HepG2 (cell line): ENCODE results near the gene C3orf70. TPM values are rescaled to one million over a fixed set of nuclear protein-coding genes. Genes with fewer than 3 reads are reported as not detected.

Experiments
- ATAC-seq: fragments of 200-7000 bp; cut with Tn5 transposase; 3 replicates; pipeline ENCODE4 v1.9.1; 2020; ENCODE audit warnings: mild to moderate bottlenecking, moderate library complexity
- BruUV-seq: library from RNA; stranded (reverse); fragments of 400-500 nt; replicated peaks from 2 replicates; lab custom pipeline; 2021; lab: Mats Ljungman, UMichigan
- CTCF ChIA-PET: fragments of 300-600 bp; formaldehyde crosslinking; extraction: SDS; loops from one replicate; lab custom pipeline; 2021; ENCODE audit warnings: low total read pairs, inconsistent platforms, low intra/inter-chr PET ratio; lab: Yijun Ruan, JAX
- POLR2A ChIA-PET: fragments of 350-600 bp; sonication (Branson Sonifier 250); formaldehyde crosslinking; loops from one replicate; lab custom pipeline; 2020; ENCODE audit warnings: antibody characterized with exemption, inconsistent platforms; lab: Yijun Ruan, JAX
- DNase-seq: peaks from one replicate; pipeline ENCODE4 v3.0.0-alpha.2; 2015; ENCODE audit warnings: low spot score
- FAIRE-seq: peaks from 3 replicates; lab custom pipeline; 2011; peaks lifted over from hg19 to GRCh38; lab: Jason Lieb, UNC
- H2AFZ ChIP-seq: one replicate; pipeline ENCODE4 v1.6.1; 2011; ENCODE audit warnings: low read length, inconsistent platforms
- H3K27ac ChIP-seq: fragments of 300-600 bp; 3 replicates; pipeline ENCODE4 v1.8.0; 2011; ENCODE audit warnings: mixed run types, mild to moderate bottlenecking, mixed read lengths, low read length, inconsistent platforms; ENCODE audit not compliant: insufficient read depth; ENCODE audit errors: extremely low read length
- H3K27me3 ChIP-seq, 2 experiments: fragments of 200-600 bp in 1 of 2; 2 replicates in 1 of 2; 3 replicates in 1 of 2; pipeline versions ENCODE4 v1.6.0 to v1.8.0; 2011; ENCODE audit warnings: low read length in 2 of 2, mild to moderate bottlenecking in 2 of 2, moderate library complexity in 2 of 2, inconsistent platforms in 1 of 2; ENCODE audit not compliant: insufficient read depth in 2 of 2, control insufficient read depth in 1 of 2
- H3K36me3 ChIP-seq, 2 experiments: fragments of 200-600 bp in 1 of 2; replicated peaks in 1 of 2; 2 replicates in 1 of 2; 3 replicates in 1 of 2; pipeline versions ENCODE4 v1.5.1 to v1.8.0; 2011; ENCODE audit warnings: low read length in 2 of 2, inconsistent platforms in 1 of 2; ENCODE audit not compliant: insufficient read depth in 2 of 2, control insufficient read depth in 1 of 2
- H3K4me1 ChIP-seq: 2 replicates; pipeline ENCODE4 v1.5.1; 2012; ENCODE audit warnings: low read length, inconsistent platforms; ENCODE audit not compliant: insufficient read depth
- H3K4me2 ChIP-seq: 2 replicates; pipeline ENCODE4 v1.6.0; 2011; ENCODE audit warnings: low read depth, low read length, inconsistent platforms
- H3K4me3 ChIP-seq, 3 experiments: fragments of 200-600 bp in 1 of 3; sonication (generic), shearing (Covaris generic) in 1 of 3; replicated peaks in 1 of 3; 2 replicates each; pipeline ENCODE4 v1.5.1; 2011 to 2016; ENCODE audit warnings: low read length in 3 of 3, inconsistent platforms in 2 of 3, low read depth in 2 of 3, mild to moderate bottlenecking in 2 of 3, control low read depth in 1 of 3, mixed read lengths in 1 of 3; ENCODE audit not compliant: insufficient read depth in 1 of 3
- H3K79me2 ChIP-seq: one replicate; pipeline ENCODE4 v1.6.1; 2011; ENCODE audit warnings: low read length, inconsistent platforms; ENCODE audit not compliant: insufficient read depth
- H3K9ac ChIP-seq: 2 replicates; pipeline ENCODE4 v1.6.0; 2011; ENCODE audit warnings: mild to moderate bottlenecking, low read depth, low read length, inconsistent platforms; ENCODE audit not compliant: insufficient read depth
- H3K9me3 ChIP-seq: 2 replicates; pipeline ENCODE4 v1.5.1; 2012; ENCODE audit warnings: mild to moderate bottlenecking, low read length
- H4K20me1 ChIP-seq: 2 replicates; pipeline ENCODE4 v1.6.0; 2011; ENCODE audit warnings: inconsistent platforms, mild to moderate bottlenecking, low read length, moderate library complexity; ENCODE audit not compliant: insufficient read depth
- HNF1B ChIP-seq: sonication (generic); formaldehyde crosslinking; IDR thresholded peaks from 2 replicates; pipeline ENCODE4 v1.5.1; 2020; ENCODE audit warnings: mild to moderate bottlenecking, moderate library complexity, missing genetic modification reagents
- MBD4 ChIP-seq: IDR thresholded peaks from 2 replicates; pipeline ENCODE4 v1.6.1; 2012; ENCODE audit warnings: low read length, inconsistent platforms, borderline replicate concordance
- MIXL1 ChIP-seq: IDR thresholded peaks from 2 replicates; pipeline ENCODE4 v1.6.1; 2016
- ZNF207 ChIP-seq: fragments of 450-650 bp; IDR thresholded peaks from 2 replicates; pipeline ENCODE4 v1.6.1; 2016; ENCODE audit warnings: antibody characterized with exemption, borderline replicate concordance
- WGBS: methylation state at CpG from one replicate; pipeline ENCODE4 v1.1.6; 2017; ENCODE audit warnings: low lambda C conversion rate; 5-methylcytosine and 5-hydroxymethylcytosine counted together
- in situ Hi-C: cut with HindIII; loops from 2 replicates; pipeline ENCODE4 v1.10.0; 2017; ENCODE audit warnings: low pct_unique_long_range_greater_than_20kb; ENCODE audit not compliant: extremely low pct_ligation_motif_present
- intact Hi-C: fragments of 100-400 bp; cut with micrococcal nuclease; formaldehyde crosslinking; loops from one replicate; pipeline ENCODE4 v1.10.0; 2022; ENCODE audit not compliant: unreplicated experiment
- polyA plus RNA-seq, 8 experiments: library from polyadenylated mRNA; depleted of rRNA in 3 of 8; stranded (reverse) in 7 of 8; unstranded in 1 of 8; fragments of >200 nt; fragmentation: Illumina TruSeq in 4 of 8; extraction: Trizol in 4 of 8; gene quantifications; 2 replicates each; pipeline versions ENCODE4 v1.2.1 to v1.2.3, GENCODE V29; 2011 to 2016; ENCODE audit warnings: low read depth in 4 of 8, missing spikeins in 1 of 8, mixed read lengths in 1 of 8; ENCODE audit not compliant: insufficient read depth in 1 of 8
- total RNA-seq, 5 experiments: library from RNA; depleted of rRNA; stranded (reverse); fragments of >200 nt; fragmentation: Illumina TruSeq; extraction: Trizol; gene quantifications; 2 replicates each; pipeline ENCODE4 v1.2.3, GENCODE V29; 2016; ENCODE audit warnings: low read depth in 1 of 5
- TF ChIP-seq, protein P1 (sequence below): sonication (generic); formaldehyde crosslinking; IDR thresholded peaks from 2 replicates; pipeline ENCODE4 v1.9.0; 2022; ENCODE audit warnings: missing genetic modification reagents, mild to moderate bottlenecking, borderline replicate concordance
- TF ChIP-seq, protein P2 (sequence below): sonication (generic); formaldehyde crosslinking; IDR thresholded peaks from 2 replicates; pipeline ENCODE4 v1.8.0; 2022; ENCODE audit warnings: mild to moderate bottlenecking, missing genetic modification reagents; ENCODE audit not compliant: insufficient replicate concordance

C3orf70 gene
- total and polyA plus RNA-seq, 2 of the 13 experiments (the other 11 are each of a cell fraction or from before 2014, with no cell fraction given), result 0.79 to 2.4 TPM

- no peak for ATAC-seq
- no peaks in the 10 kb centered on the region for H3K79me2 ChIP-seq
- ChIA-PET POLR2A (no interaction called here), CTCF (no interaction called here)
- no TSS peak for BruUV-seq
- in situ Hi-C loops (no loop called here), intact Hi-C loops (no loop called here)
- FAIRE-seq, result no peak
- no peaks in the 10 kb centered on the region for H3K9me3 ChIP-seq
- peaks cover 32% of the 10 kb centered on the region for H3K4me1 ChIP-seq
- peak overlapping the region; percentile 51 to 71 (median 65) for H3K4me3 ChIP-seq
- no peak for DNase-seq
- no peak overlapping the region for H2AFZ ChIP-seq
- H3K4me2 ChIP-seq, result peak overlapping the region; percentile 72
- H3K27ac ChIP-seq, result no peak overlapping the region
- TF ChIP-seq ZNF207 (no peak), MBD4 (no peak), MIXL1 (CRISPR knock-in tag) (no peak), HNF1B (CRISPR knock-in tag) (no peak)
- TF ChIP-seq, protein P1, sequence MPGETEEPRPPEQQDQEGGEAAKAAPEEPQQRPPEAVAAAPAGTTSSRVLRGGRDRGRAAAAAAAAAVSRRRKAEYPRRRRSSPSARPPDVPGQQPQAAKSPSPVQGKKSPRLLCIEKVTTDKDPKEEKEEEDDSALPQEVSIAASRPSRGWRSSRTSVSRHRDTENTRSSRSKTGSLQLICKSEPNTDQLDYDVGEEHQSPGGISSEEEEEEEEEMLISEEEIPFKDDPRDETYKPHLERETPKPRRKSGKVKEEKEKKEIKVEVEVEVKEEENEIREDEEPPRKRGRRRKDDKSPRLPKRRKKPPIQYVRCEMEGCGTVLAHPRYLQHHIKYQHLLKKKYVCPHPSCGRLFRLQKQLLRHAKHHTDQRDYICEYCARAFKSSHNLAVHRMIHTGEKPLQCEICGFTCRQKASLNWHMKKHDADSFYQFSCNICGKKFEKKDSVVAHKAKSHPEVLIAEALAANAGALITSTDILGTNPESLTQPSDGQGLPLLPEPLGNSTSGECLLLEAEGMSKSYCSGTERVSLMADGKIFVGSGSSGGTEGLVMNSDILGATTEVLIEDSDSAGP (CRISPR knock-in tag), result no peak
- TF ChIP-seq, protein P2, sequence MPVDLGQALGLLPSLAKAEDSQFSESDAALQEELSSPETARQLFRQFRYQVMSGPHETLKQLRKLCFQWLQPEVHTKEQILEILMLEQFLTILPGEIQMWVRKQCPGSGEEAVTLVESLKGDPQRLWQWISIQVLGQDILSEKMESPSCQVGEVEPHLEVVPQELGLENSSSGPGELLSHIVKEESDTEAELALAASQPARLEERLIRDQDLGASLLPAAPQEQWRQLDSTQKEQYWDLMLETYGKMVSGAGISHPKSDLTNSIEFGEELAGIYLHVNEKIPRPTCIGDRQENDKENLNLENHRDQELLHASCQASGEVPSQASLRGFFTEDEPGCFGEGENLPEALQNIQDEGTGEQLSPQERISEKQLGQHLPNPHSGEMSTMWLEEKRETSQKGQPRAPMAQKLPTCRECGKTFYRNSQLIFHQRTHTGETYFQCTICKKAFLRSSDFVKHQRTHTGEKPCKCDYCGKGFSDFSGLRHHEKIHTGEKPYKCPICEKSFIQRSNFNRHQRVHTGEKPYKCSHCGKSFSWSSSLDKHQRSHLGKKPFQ (CRISPR knock-in tag), result no peak
- TF ChIP-seq, all 625 proteins: peak for 0
- 30% methylated on average over 9 of the region's 9 CpGs for WGBS
- Histone ChIP-seq H3K27me3 (peaks cover 4 to 26% of the 10 kb centered on the region in 2 experiments; a peak in 4 of 5 replicates), H3K9ac (peak overlapping the region; percentile 47; the same call in 1 of the 2 replicates), H4K20me1 (no peaks in the 10 kb centered on the region), H3K36me3 (no peaks in the 10 kb centered on the region)
Observed at GRCh38 chr3:185151964-185152409, 873 bp downstream of the C3orf70 start.
